WI38 (cell line): ENCODE data around the gene DCLK2.

Source experiments
- H3K4me3 ChIP-seq: 2 replicates; pipeline ENCODE4 v1.5.1; 2011; ENCODE audit warnings: low read depth, mild to moderate bottlenecking, control low read depth, low read length
- CTCF ChIP-seq: IDR thresholded peaks from 2 replicates; pipeline ENCODE4 v1.5.1; 2012; ENCODE audit warnings: low read depth, mild to moderate bottlenecking, control low read depth, low read length

Gene DCLK2

DNA sequence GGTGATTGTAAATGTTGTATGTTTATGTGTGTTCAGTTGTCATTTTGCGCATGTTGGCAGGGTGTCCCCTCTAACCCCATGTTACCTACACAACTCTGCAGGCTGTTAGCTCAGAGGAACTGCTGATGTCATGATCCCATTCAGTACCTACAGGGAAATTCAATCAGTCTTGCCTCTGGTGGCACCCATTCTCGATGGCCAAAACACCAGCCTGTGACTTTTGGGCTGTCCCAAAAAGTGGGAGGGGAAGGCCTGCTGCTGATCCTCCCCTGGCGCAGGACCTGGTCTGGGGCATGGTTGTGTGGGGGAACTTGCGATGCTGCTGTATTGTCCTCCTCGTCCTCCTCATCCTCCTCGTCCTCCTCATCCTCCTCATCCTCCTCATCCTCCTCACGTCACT, 174.5 kb downstream of the DCLK2 start:
- no peak overlapping the region for H3K4me3 ChIP-seq
- no peak for TF ChIP-seq CTCF

DNA sequence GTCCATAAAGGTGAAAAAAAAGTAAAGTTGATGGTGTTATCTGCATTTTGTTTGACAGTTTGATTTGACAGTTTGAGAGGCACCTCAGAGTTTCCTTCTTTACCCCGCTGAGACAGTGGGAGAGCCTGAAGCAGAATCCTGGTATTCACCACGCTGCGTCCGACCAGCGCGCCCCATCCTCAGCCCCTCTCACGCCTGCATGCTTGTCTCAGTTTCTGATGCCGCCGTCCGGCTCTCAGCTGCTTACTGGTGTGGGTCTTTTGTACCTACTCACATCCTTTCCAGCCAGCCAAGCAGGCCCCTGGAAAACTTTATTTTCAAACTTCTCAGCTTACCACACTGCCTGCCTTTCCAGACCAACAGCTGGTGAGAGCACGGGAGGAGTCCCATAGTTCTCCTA, 175.2 kb downstream of the DCLK2 start:
- H3K4me3 ChIP-seq, result no peak overlapping the region
- TF ChIP-seq CTCF, result no peak

- no peak overlapping the region for H3K4me3 ChIP-seq
- no peak for TF ChIP-seq CTCF
Observed at GRCh38 chr4:150253965-150254630, 175.9 kb downstream of the DCLK2 start.

DNA sequence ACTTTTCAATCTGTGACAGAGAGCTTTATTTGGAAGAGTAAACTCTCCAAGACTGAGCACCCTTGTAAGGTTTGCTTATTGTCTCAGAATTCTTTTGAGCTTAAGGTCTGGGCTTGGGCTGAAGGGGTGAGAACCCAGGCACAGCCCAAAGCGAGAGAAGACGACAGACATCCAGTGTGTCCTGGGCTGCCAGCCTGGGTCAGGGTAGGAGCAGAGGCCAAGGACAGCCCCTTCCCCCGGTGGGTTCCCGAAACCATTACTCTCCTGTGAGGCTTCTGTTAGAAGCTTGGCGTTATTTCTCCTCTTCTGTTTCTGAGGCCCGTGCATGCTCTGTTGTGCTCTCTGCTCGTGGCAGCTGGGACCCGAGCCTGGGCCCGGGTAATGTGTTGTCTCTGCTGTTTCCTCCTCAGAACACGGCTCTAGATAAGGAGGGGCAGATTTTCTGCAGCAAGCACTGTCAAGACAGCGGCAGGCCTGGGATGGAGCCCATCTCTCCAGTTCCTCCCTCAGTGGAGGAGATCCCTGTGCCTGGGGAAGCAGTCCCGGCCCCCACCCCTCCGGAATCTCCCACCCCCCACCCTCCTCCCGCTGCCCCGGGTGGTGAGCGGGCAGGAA, 177.5 kb downstream of the DCLK2 start:
- no peak for TF ChIP-seq CTCF
- H3K4me3 ChIP-seq, result no peak overlapping the region

GRCh38 chr4:150256225-150256620, 178.0 kb downstream of the DCLK2 start:
- TF ChIP-seq CTCF, result no peak
- no peak overlapping the region for H3K4me3 ChIP-seq

DNA sequence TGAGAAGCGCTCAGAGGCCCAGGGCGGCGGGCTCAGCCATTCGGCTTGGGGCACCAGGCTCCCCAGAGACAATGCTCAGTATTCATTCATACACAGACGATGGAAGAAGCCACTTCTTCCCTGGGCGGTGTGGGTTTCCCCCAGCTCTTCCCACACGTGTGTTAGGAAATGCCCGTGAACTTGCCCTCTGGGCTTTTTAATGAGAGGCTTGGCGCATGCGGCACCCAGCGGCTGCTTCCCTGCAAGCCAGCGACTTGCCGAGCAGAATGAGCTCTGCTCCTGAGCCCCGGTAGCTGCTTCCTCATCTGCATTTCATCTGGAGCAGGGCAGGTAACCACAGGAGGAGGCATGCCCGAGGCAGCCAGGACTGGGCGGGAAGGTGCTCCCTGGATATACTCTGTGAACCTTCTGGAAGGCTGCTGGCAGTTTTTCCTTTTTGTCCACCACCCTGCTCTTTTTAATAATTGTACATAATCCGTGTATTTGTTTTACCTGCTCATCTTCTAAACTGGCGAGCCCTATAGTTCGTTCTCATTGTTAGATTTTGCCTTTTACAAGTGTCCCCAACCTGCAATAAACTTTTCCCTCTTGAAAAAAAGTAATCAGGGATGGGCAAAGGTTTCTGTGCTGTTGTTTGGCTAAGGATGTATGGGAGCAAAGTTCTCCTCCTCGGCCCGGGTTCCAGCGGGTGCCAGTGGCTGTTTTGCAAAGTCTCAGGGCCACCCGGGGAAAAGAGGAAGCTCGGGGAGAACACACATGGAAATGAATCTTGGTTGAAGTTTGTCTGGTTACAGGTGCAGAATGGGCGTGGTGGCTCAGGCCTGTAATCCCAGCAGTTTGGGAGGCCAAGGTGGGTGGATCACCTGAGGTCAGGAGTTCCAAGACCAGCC, 178.8 kb downstream of the DCLK2 start:
- TF ChIP-seq CTCF, result no peak
- no peak overlapping the region for H3K4me3 ChIP-seq

- no peak for TF ChIP-seq CTCF
- no peak overlapping the region for H3K4me3 ChIP-seq
Observed at GRCh38 chr4:150258569-150258968, 180.3 kb downstream of the DCLK2 start.
